HepG2 (cell line): ENCODE measurements around the gene ERVH48-1. TPM values are rescaled to one million over a fixed set of nuclear protein-coding genes. Genes with fewer than 3 reads are reported as not detected.

Experiments used
- CC2D1A ChIP-seq: sonication (generic); formaldehyde crosslinking; IDR thresholded peaks from 2 replicates; pipeline ENCODE4 v1.8.1; 2023; ENCODE audit warnings: mild to moderate bottlenecking, missing genetic modification reagents
- DBP ChIP-seq: sonication (generic); formaldehyde crosslinking; IDR thresholded peaks from 2 replicates; pipeline ENCODE4 v1.4.0; 2020; ENCODE audit warnings: missing genetic modification reagents; ENCODE audit errors: not compliant biosample characterization
- DDIT3 ChIP-seq: sonication (generic); formaldehyde crosslinking; IDR thresholded peaks from 2 replicates; pipeline ENCODE4 v1.4.0; 2020; ENCODE audit warnings: mild to moderate bottlenecking, missing genetic modification reagents
- ESRRA ChIP-seq: sonication (generic); formaldehyde crosslinking; IDR thresholded peaks from 2 replicates; pipeline ENCODE4 v1.5.1; 2020; ENCODE audit warnings: mild to moderate bottlenecking, low read depth, missing genetic modification reagents
- FOXP4 ChIP-seq: sonication (generic); formaldehyde crosslinking; IDR thresholded peaks from 2 replicates; pipeline ENCODE4 v1.4.0; 2020; ENCODE audit warnings: missing genetic modification reagents
- KIAA2018 ChIP-seq: sonication (generic); formaldehyde crosslinking; IDR thresholded peaks from 2 replicates; pipeline ENCODE4 v1.5.0; 2020; ENCODE audit warnings: mild to moderate bottlenecking, missing genetic modification reagents, borderline replicate concordance
- KLF12 ChIP-seq: sonication (generic); formaldehyde crosslinking; IDR thresholded peaks from 2 replicates; pipeline ENCODE4 v1.4.0; 2020; ENCODE audit warnings: missing genetic modification reagents, borderline replicate concordance
- NFRKB ChIP-seq: fragments of 450-650 bp; IDR thresholded peaks from 2 replicates; pipeline ENCODE4 v1.6.1; 2017
- POLR2G ChIP-seq: fragments of 200-400 bp; formaldehyde crosslinking; IDR thresholded peaks from 2 replicates; pipeline ENCODE4 v1.6.1; 2018; ENCODE audit warnings: mild to moderate bottlenecking, low read depth, low read length, moderate library complexity
- RAD21 ChIP-seq: fragments of 450-650 bp; formaldehyde crosslinking; IDR thresholded peaks from 2 replicates; pipeline ENCODE4 v1.5.0; 2020; ENCODE audit warnings: mild to moderate bottlenecking
- SNAI1 ChIP-seq: sonication (generic); formaldehyde crosslinking; IDR thresholded peaks from 2 replicates; pipeline ENCODE4 v1.5.0; 2020; ENCODE audit warnings: mild to moderate bottlenecking, missing genetic modification reagents, borderline replicate concordance
- SP2 ChIP-seq: sonication (generic); formaldehyde crosslinking; IDR thresholded peaks from 2 replicates; pipeline ENCODE4 v1.5.1; 2020; ENCODE audit warnings: mild to moderate bottlenecking, missing genetic modification reagents
- SRF ChIP-seq: IDR thresholded peaks from 2 replicates; pipeline ENCODE4 v1.6.1; 2011; ENCODE audit warnings: mild to moderate bottlenecking, low read depth, low read length, moderate library complexity
- XBP1 ChIP-seq: sonication (generic); formaldehyde crosslinking; IDR thresholded peaks from 2 replicates; pipeline ENCODE4 v1.5.0; 2020; ENCODE audit warnings: missing genetic modification reagents
- ZNF274 ChIP-seq: sonication (generic); formaldehyde crosslinking; IDR thresholded peaks from 2 replicates; pipeline ENCODE4 v1.5.1; 2020; ENCODE audit warnings: mild to moderate bottlenecking, missing genetic modification reagents
- ZNF326 ChIP-seq: sonication (generic); formaldehyde crosslinking; IDR thresholded peaks from 2 replicates; pipeline ENCODE4 v1.4.0; 2020; ENCODE audit warnings: missing genetic modification reagents, borderline replicate concordance
- ZNF788 ChIP-seq: sonication (generic); formaldehyde crosslinking; IDR thresholded peaks from 2 replicates; pipeline ENCODE4 v1.5.0; 2020; ENCODE audit warnings: mild to moderate bottlenecking, missing genetic modification reagents, borderline replicate concordance
- ZNF839 ChIP-seq: sonication (generic); formaldehyde crosslinking; IDR thresholded peaks from 2 replicates; pipeline ENCODE4 v1.4.0; 2020; ENCODE audit warnings: missing genetic modification reagents, mild to moderate bottlenecking, borderline replicate concordance
- polyA plus RNA-seq, 8 experiments: library from polyadenylated mRNA; depleted of rRNA in 3 of 8; stranded (reverse) in 7 of 8; unstranded in 1 of 8; fragments of >200 nt; fragmentation: Illumina TruSeq in 4 of 8; extraction: Trizol in 4 of 8; gene quantifications; 2 replicates each; pipeline versions ENCODE4 v1.2.1 to v1.2.3, GENCODE V29; 2011 to 2016; ENCODE audit warnings: low read depth in 4 of 8, missing spikeins in 1 of 8, mixed read lengths in 1 of 8; ENCODE audit not compliant: insufficient read depth in 1 of 8
- total RNA-seq, 5 experiments: library from RNA; depleted of rRNA; stranded (reverse); fragments of >200 nt; fragmentation: Illumina TruSeq; extraction: Trizol; gene quantifications; 2 replicates each; pipeline ENCODE4 v1.2.3, GENCODE V29; 2016; ENCODE audit warnings: low read depth in 1 of 5

Gene ERVH48-1
- total and polyA plus RNA-seq, 2 of the 13 experiments (the other 11 are each of a cell fraction or from before 2014, with no cell fraction given) = 1.8 TPM; not detected in 1

DNA sequence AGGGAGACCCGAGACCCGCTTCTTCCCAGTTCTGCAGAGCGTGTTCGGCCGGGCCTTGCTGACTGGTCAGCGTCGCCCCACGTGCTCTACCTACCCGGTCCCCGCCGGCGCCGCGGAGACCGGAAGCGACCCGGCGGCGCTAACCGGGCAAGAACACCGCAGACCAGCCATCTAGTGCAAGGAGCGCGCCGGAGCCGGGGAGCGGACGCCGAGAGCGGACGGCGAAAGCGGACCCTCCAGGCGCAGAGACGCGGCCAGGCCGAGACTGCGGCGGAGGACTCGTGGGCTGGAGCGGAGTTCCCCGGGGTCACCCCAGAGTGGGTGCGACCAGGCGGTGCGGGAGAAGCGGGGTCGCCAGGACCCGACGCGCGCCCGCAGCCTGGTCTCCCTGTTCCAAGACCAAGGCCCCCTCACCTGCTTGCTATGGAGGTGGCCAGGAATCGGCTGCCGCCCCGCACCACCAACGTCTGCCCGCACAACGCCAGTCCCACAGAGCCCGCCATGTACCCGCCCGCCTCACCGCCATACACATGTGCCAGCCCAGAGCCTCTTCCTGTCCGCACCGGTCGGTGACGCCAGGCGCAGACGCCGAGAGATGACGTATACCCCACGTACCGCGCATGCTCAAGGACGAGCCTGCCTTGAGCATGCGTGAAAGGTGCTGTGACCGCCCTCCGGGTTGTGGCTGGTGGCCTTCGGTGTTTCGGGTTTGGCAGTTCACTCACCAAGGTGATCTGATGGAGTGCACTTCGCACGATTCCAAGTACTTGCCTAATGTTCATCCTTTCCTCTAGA is 46.2 kb downstream of the ERVH48-1 start, which contains the start of gene WDR4 (continued):
- TF ChIP-seq ZNF788 = peak; percentile 85; the same call in 1 of the 2 replicates
- TF ChIP-seq DBP (CRISPR knock-in tag) = no peak
- TF ChIP-seq ZNF326 = no peak
- TF ChIP-seq SNAI1 = 0 out of 2 replicates have a peak, but pooled peaks have one; percentile 27
- no peak for TF ChIP-seq ZNF839 (CRISPR knock-in tag)
- TF ChIP-seq DDIT3 = no peak
- peak; percentile 92; the same call in 1 of the 2 replicates for TF ChIP-seq KIAA2018 (CRISPR knock-in tag)
- TF ChIP-seq KLF12 = no peak; the same call in 1 of the 2 replicates
- TF ChIP-seq CC2D1A = no peak
- peak; percentile 91 for TF ChIP-seq POLR2G
- no peak; the same call in 1 of the 2 replicates for TF ChIP-seq SP2 (CRISPR knock-in tag)
- 0 out of 2 replicates have a peak, but pooled peaks have one; percentile 15 for TF ChIP-seq ESRRA (CRISPR knock-in tag)
- TF ChIP-seq XBP1 = no peak
- TF ChIP-seq SRF = peak; percentile 68; the same call in 1 of the 2 replicates
- TF ChIP-seq NFRKB = no peak
- peak; percentile 55 for TF ChIP-seq RAD21 (CRISPR knock-in tag)
- TF ChIP-seq FOXP4 (CRISPR knock-in tag) = no peak; the same call in 1 of the 2 replicates
- TF ChIP-seq ZNF274 (CRISPR knock-in tag) = peak; percentile 61
